ENCODE data around the gene DUSP5. TPM values are rescaled to one million over a fixed set of nuclear protein-coding genes. Genes with fewer than 3 reads are reported as not detected.

The DUSP5 gene
- total and polyA plus RNA-seq, 2 of the 4 experiments (the other 2 are of a cell fraction) = 42.1 to 48.1 TPM

- Histone ChIP-seq H3K23ac (ENCODE audit: low read depth, low read length) (0 out of 2 replicates have a peak overlapping the region, but pooled peaks have one; percentile 24), H2BK5ac (ENCODE audit: low read depth, low read length, poor library complexity, severe bottlenecking) (no peak overlapping the region), H2BK15ac (ENCODE audit: low read depth, low read length) (0 out of 3 replicates have a peak overlapping the region, but pooled peaks have one; percentile 32), H3K4me1 (ENCODE audit: control insufficient read depth, insufficient read depth, low read length) (peaks cover 20% of the 10 kb centered on the region), H4K8ac (ENCODE audit: low read depth in 2 of 2, low read length in 2 of 2) (no peak overlapping the region), H3K9ac (ENCODE audit: low read depth, low read length) (no peak overlapping the region), H3K9me3 (ENCODE audit: control insufficient read depth, insufficient read depth, low read length) (no peaks in the 10 kb centered on the region), H3K9me1 (ENCODE audit: insufficient read depth, low read length) (peaks cover 37% of the 10 kb centered on the region), H4K5ac (ENCODE audit: low read depth, low read length) (no peak overlapping the region), H3K4me2 (ENCODE audit: low read depth, low read length) (no peak overlapping the region), H3K27me3 (ENCODE audit: control insufficient read depth, insufficient read depth, low read length) (no peaks in the 10 kb centered on the region), H3K56ac (ENCODE audit: extremely low read depth, insufficient read depth, low read length) (no peak overlapping the region), H4K91ac (ENCODE audit: insufficient read depth, low read depth, low read length) (no peak overlapping the region; the same call in 1 of the 2 replicates), H3K27ac (ENCODE audit: insufficient read depth, low read length) (no peak overlapping the region), H2AK5ac (ENCODE audit: low read depth, low read length) (no peak overlapping the region), H2BK20ac (ENCODE audit: low read depth, low read length) (peak overlapping the region; percentile 9; the same call in 1 of the 2 replicates), H2AFZ (replicated peaks; ENCODE audit: low read length, poor library complexity) (no peak overlapping the region), H3K36me3 (ENCODE audit: control insufficient read depth, insufficient read depth, low read length) (no peaks in the 10 kb centered on the region), H3K18ac (ENCODE audit: low read depth, low read length) (no peak overlapping the region), H3K4ac (ENCODE audit: low read depth, low read length) (0 out of 2 replicates have a peak overlapping the region, but pooled peaks have one; percentile 35), H3K79me1 (ENCODE audit: low read depth in 1 of 2, low read length in 2 of 2) (peaks cover 0 to 26% of the 10 kb centered on the region in 2 experiments; a peak in 2 of 4 replicates), H2AK9ac (replicated peaks; ENCODE audit: low read depth, low read length, poor library complexity) (no peak overlapping the region), H4K20me1 (ENCODE audit: insufficient read depth, low read length) (no peaks in the 10 kb centered on the region), H2BK120ac (ENCODE audit: low read depth, low read length) (0 out of 2 replicates have a peak overlapping the region, but pooled peaks have one; percentile 6), H3K14ac (replicated peaks; ENCODE audit: low read depth, low read length) (no peak overlapping the region), H3K4me3 (ENCODE audit: insufficient read depth, low read depth, low read length) (no peak overlapping the region)
- BruUV-seq (replicated peaks) = no TSS peak
- ChIA-PET POLR2A (ENCODE audit: unreplicated experiment) (interaction anchor here (0.5 kb wide), 1 partner anchor 178 kb away, joined by 4 read pairs; no protein-coding TSS in a partner anchor), CTCF (no interaction called here)
- in situ Hi-C loops (cut with MboI; ENCODE audit: low sequenced_read_pairs) = no loop called here
- no peak for DNase-seq
- dilution Hi-C loops (cut with HindIII; ENCODE audit: low sequenced_read_pairs, unreplicated experiment) = no loop called here
- no peak for ATAC-seq (ENCODE audit: low read depth)
- no CpG with 5 or more reads among the region's 2 CpGs for WGBS, 2 experiments (ENCODE audit: extremely low coverage in 2 of 2, insufficient read length in 1 of 2)
- intact Hi-C loops (cut with micrococcal nuclease) = no loop called here
- no peak for TF ChIP-seq CEBPB (IDR thresholded peaks at IDR 0.05; ENCODE audit: low read depth, low read length)
- no peak for TF ChIP-seq ELK1 (IDR thresholded peaks at IDR 0.05; ENCODE audit: borderline replicate concordance, low read depth, low read length)
- TF ChIP-seq POLR2A (IDR thresholded peaks at IDR 0.05; ENCODE audit: low read depth, low read length) = no peak
- no peak for TF ChIP-seq FOS (IDR thresholded peaks at IDR 0.05; ENCODE audit: low read depth, low read length)
- no peak for TF ChIP-seq MAZ (IDR thresholded peaks at IDR 0.05; ENCODE audit: borderline replicate concordance, low read depth, low read length)
Observed at GRCh38 chr10:110531687-110532086, 34.0 kb downstream of the DUSP5 start.
